ENCODE results near the gene ZBP1. TPM values are rescaled to one million over a fixed set of nuclear protein-coding genes. Genes with fewer than 3 reads are reported as not detected.

ZBP1 gene
- total and polyA plus RNA-seq, 5 donors: 0.16 to 0.38 (median 0.23) TPM; not detected in 2

DNA sequence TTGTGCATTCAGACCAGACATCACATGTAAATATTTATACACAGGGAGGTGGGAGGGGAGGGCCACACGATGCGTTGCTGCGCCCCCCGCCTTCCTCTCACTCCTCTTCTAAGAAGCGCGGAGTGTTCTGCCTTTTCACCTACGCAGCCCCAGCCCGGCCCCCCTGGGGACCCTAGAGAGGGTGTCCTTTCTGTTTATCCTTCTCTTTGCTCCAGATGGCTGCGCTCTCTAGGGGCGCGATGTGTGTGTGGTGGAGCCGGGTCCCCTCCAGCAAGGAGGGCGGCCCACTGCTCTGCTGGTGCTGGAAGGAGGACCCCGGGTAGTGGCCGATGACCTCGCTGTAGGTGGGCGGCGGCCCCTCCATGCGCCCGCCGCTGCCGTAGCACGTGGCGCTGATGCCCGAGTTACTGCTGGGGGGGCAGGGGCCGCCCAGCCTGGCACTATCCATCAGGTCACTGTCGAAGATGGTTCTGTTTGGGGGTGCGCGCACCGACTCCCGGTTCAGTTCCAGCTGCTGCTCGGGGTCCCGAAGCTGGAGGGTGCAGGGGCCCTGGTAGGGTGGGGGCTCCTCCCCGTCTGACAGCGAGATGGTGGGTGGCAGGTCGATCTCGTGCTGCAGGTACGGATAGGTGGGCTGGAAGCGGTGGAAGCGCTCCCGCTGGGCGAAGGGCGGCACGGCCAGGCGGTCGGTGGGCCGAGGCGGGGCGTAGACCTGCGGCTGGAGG, 31.8 kb upstream of the ZBP1 start:
- H3K4me3 ChIP-seq (ENCODE audit: low read length): no peak overlapping the region
- ATAC-seq (no peak), DNase-seq (peak in 2 of 3 donors; percentile 10 to 63)
- H3K4me1 ChIP-seq (ENCODE audit: control insufficient read depth, insufficient read depth, low read length): no peaks in the 10 kb centered on the region
- no peaks in the 10 kb centered on the region for H3K27me3 ChIP-seq (ENCODE audit: control insufficient read depth, insufficient read depth)
- H3K27ac ChIP-seq (ENCODE audit: low read length): no peak overlapping the region
- intact Hi-C loops (cut with DNase I): loop anchor here in 3 of 4 donors (5.0 to 10.0 kb wide), 5 partner anchors 53 to 533 kb away; no protein-coding TSS in a partner anchor
- WGBS: 96% methylated on average over 50 of the region's 50 CpGs
- no peaks in the 10 kb centered on the region for H3K9me3 ChIP-seq (ENCODE audit: control insufficient read depth, low read length)

DNA sequence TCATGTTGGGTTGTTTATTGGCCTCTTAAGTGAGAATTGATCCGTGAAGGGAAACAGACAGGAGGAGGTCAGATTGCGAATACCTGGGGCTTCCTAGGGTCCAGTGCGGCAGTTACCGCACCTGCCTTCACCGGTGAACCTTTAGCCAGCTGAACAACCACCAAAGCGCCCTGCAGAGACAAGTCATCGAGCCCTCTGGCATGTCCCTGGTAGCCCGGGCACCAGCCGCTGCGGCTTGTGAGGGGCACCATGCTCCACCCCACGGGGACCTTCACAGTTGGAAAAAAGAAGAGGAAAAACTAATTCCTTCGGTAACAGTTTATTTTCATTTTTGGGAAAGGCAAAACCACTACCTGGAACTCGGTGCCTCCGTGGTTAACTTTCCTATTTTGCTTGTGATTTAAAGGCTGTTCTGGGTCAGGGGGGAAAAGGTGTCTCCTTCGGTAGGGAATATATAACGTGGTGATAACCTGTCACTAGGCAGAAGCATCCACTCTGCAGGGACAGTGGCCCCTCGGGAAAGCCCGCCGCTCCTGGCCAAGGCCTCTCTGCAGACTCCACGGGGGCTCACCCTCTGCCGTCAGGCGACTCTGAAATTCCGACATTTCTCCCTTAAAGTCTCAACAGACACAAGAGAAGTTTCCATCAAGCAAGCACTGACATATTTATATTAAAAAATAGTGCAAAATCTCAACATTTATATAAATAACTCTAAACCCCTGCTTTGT, 30.7 kb upstream of the ZBP1 start:
- intact Hi-C loops (cut with DNase I): loop anchor here in 3 of 4 donors (5.0 to 10.0 kb wide), 5 partner anchors 54 to 534 kb away; no protein-coding TSS in a partner anchor
- no peaks in the 10 kb centered on the region for H3K4me1 ChIP-seq (ENCODE audit: control insufficient read depth, insufficient read depth, low read length)
- 88% methylated on average over 23 of the region's 23 CpGs for WGBS
- H3K27ac ChIP-seq (ENCODE audit: low read length): no peak overlapping the region
- H3K27me3 ChIP-seq (ENCODE audit: control insufficient read depth, insufficient read depth): no peaks in the 10 kb centered on the region
- H3K4me3 ChIP-seq (ENCODE audit: low read length): no peak overlapping the region
- ATAC-seq (no peak), DNase-seq (peak in 2 of 3 donors; percentile 8 to 30)
- no peaks in the 10 kb centered on the region for H3K9me3 ChIP-seq (ENCODE audit: control insufficient read depth, low read length)

DNA sequence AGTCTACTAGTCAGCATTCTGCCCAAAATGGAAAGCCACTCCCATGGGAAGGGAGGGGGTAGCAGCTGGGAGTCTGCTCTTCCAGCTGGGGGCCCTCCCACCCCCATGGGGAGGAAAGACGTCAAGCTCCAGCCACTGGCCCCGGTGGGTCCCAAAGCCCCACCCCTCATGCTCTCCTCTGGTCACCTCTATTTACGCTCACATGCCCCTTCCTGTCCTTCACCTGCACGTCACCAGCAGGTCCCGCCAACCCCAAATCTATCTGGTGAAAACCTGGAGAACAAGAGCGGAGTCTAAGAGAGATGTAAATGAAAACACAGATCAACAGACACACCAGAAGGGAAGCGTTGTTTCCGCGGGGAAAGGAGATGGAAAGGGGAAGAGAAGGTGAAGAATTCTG, 30.0 kb upstream of the ZBP1 start:
- Histone ChIP-seq H3K9me3 (ENCODE audit: control insufficient read depth, low read length) (no peaks in the 10 kb centered on the region), H3K27ac (ENCODE audit: low read length) (no peak overlapping the region), H3K27me3 (ENCODE audit: control insufficient read depth, insufficient read depth) (no peaks in the 10 kb centered on the region), H3K4me3 (ENCODE audit: low read length) (no peak overlapping the region), H3K4me1 (ENCODE audit: control insufficient read depth, insufficient read depth, low read length) (no peaks in the 10 kb centered on the region)
- ATAC-seq: no peak
- intact Hi-C loops (cut with DNase I): loop anchor here in 3 of 4 donors (5.0 to 10.0 kb wide), 5 partner anchors 55 to 535 kb away; no protein-coding TSS in a partner anchor
- 64% methylated on average over 9 of the region's 9 CpGs for WGBS
- DNase-seq: peak in 2 of 3 donors; percentile 5 to 24

DNA sequence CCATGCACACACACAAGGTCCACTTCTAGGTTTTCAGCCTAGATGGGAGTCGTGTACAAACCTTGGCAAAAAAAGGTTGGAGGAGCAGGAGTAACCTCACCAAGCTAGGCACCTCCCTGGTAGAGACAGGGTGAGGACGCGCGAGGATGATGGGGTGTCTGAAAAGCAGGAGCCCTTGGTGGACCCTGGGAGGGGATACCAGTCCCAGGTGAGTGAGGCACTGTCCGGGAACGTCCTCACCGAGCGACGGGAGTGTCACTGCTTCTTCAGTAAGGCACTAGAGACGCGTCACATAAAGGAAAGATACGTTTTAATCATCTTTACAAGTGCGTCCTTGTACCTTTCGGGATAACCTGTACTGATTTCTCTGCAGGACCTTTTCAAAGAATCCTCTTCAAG, 29.4 kb upstream of the ZBP1 start:
- H3K27me3 ChIP-seq (ENCODE audit: control insufficient read depth, insufficient read depth): no peaks in the 10 kb centered on the region
- DNase-seq (peak in 1 of 3 donors; percentile 31), ATAC-seq (no peak)
- WGBS: 92% methylated on average over 14 of the region's 14 CpGs
- H3K9me3 ChIP-seq (ENCODE audit: control insufficient read depth, low read length): no peaks in the 10 kb centered on the region
- H3K27ac ChIP-seq (ENCODE audit: low read length): no peak overlapping the region
- no peak overlapping the region for H3K4me3 ChIP-seq (ENCODE audit: low read length)
- no peaks in the 10 kb centered on the region for H3K4me1 ChIP-seq (ENCODE audit: control insufficient read depth, insufficient read depth, low read length)
- intact Hi-C loops (cut with DNase I): loop anchor here in 3 of 4 donors (5.0 to 10.0 kb wide), 5 partner anchors 55 to 535 kb away; no protein-coding TSS in a partner anchor

- H3K4me3 ChIP-seq (ENCODE audit: low read length): no peak overlapping the region
- H3K27me3 ChIP-seq (ENCODE audit: control insufficient read depth, insufficient read depth): no peaks in the 10 kb centered on the region
- WGBS: 82% methylated on average over 15 of the region's 15 CpGs
- no peak for ATAC-seq
- no peaks in the 10 kb centered on the region for H3K9me3 ChIP-seq (ENCODE audit: control insufficient read depth, low read length)
- H3K27ac ChIP-seq (ENCODE audit: low read length): no peak overlapping the region
- H3K4me1 ChIP-seq (ENCODE audit: control insufficient read depth, insufficient read depth, low read length): no peaks in the 10 kb centered on the region
- intact Hi-C loops (cut with DNase I): no loop called here
- peak in 1 of 3 donors; percentile 3 for DNase-seq
These were observed 28.8 kb upstream of the ZBP1 start for GRCh38 chr20:57648878-57649616.

GRCh38 chr20:57647933-57648785, 27.9 kb upstream of the ZBP1 start:
- peak in 1 of 3 donors; percentile 26 for DNase-seq
- intact Hi-C loops (cut with DNase I): no loop called here
- Histone ChIP-seq H3K4me3 (ENCODE audit: low read length) (no peak overlapping the region), H3K27ac (ENCODE audit: low read length) (no peak overlapping the region), H3K9me3 (ENCODE audit: control insufficient read depth, low read length) (peaks cover 2% of the 10 kb centered on the region), H3K27me3 (ENCODE audit: control insufficient read depth, insufficient read depth) (no peaks in the 10 kb centered on the region), H3K4me1 (ENCODE audit: control insufficient read depth, insufficient read depth, low read length) (no peaks in the 10 kb centered on the region)
- no peak for ATAC-seq
- 82% methylated on average over 23 of the region's 23 CpGs for WGBS

GRCh38 chr20:57647006-57647932, 27.0 kb upstream of the ZBP1 start:
- peaks cover 2% of the 10 kb centered on the region for H3K9me3 ChIP-seq (ENCODE audit: control insufficient read depth, low read length)
- intact Hi-C loops (cut with DNase I): no loop called here
- DNase-seq (peak in 2 of 3 donors; percentile 3 to 16), ATAC-seq (no peak)
- H3K4me3 ChIP-seq (ENCODE audit: low read length): no peak overlapping the region
- no peaks in the 10 kb centered on the region for H3K4me1 ChIP-seq (ENCODE audit: control insufficient read depth, insufficient read depth, low read length)
- H3K27me3 ChIP-seq (ENCODE audit: control insufficient read depth, insufficient read depth): no peaks in the 10 kb centered on the region
- H3K27ac ChIP-seq (ENCODE audit: low read length): no peak overlapping the region
- 79% methylated on average over 12 of the region's 12 CpGs for WGBS

- no peak overlapping the region for H3K4me3 ChIP-seq (ENCODE audit: low read length)
- DNase-seq: no peak
- 88% methylated on average over 5 of the region's 5 CpGs for WGBS
- H3K27ac ChIP-seq (ENCODE audit: low read length): no peak overlapping the region
- H3K27me3 ChIP-seq (ENCODE audit: control insufficient read depth, insufficient read depth): no peaks in the 10 kb centered on the region
- intact Hi-C loops (cut with DNase I): no loop called here
- H3K9me3 ChIP-seq (ENCODE audit: control insufficient read depth, low read length): peaks cover 2% of the 10 kb centered on the region
- no peaks in the 10 kb centered on the region for H3K4me1 ChIP-seq (ENCODE audit: control insufficient read depth, insufficient read depth, low read length)
- no peak for ATAC-seq
These were observed 18.6 kb upstream of the ZBP1 start for GRCh38 chr20:57638895-57639236.

DNA sequence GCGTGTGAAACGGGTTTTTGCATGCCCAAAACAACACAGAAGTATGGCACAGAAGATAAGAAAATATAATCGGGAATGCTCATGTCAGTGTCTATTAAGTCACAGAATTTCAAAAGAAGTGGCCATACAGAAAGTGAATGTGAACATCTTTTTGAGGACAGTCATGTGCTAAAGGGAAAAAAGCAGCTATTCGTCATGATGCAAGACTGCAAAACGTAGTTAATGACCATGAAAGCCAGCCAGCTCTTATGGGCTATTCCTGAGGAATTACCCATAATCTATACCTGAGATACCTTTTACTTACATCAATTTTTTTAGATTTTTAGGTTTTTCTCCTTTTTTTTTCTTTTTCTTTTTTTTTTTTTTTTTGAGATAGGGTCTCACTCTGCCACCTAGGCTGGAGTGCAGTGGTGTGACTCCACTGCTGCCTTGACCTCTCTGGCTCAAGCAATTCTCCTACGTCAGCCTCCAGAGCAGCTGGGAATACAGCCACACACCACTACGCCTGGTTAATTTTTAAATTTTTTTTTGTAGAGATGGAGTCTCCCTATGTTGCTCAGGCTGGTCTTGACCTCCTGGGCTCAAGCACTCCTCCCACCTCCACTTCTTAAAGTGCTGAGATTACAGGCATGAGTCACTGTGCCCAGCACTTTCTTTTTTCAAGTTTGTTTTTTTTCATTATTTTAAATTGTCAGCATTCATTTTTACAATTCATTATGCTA, 18.1 kb upstream of the ZBP1 start:
- intact Hi-C loops (cut with DNase I): no loop called here
- no peaks in the 10 kb centered on the region for H3K27me3 ChIP-seq (ENCODE audit: control insufficient read depth, insufficient read depth)
- H3K4me1 ChIP-seq (ENCODE audit: control insufficient read depth, insufficient read depth, low read length): no peaks in the 10 kb centered on the region
- peak in 1 of 3 donors; percentile 5 for DNase-seq
- H3K9me3 ChIP-seq (ENCODE audit: control insufficient read depth, low read length): peaks cover under 1% of the 10 kb centered on the region
- H3K27ac ChIP-seq (ENCODE audit: low read length): no peak overlapping the region
- no peak for ATAC-seq
- 74% methylated on average over 7 of the region's 7 CpGs for WGBS
- no peak overlapping the region for H3K4me3 ChIP-seq (ENCODE audit: low read length)

All from right cardiac atrium (tissue), 5 donors.